Body of pancreas (tissue), 4 donors: ENCODE measurements around the gene BRK1.
"Not testable (repeated sequence)": the region's sequence is repeated elsewhere in the genome, so short reads cannot be mapped to it uniquely, and the experiment has no call there.

ENCODE experiments used
- POLR2A ChIP-seq, 3 donors: fragments of 450-650 bp; IDR thresholded peaks; one replicate each; pipeline ENCODE4 v1.6.1; 2016; ENCODE audit warnings: antibody characterized with exemption in 3 of 3, mild to moderate bottlenecking in 2 of 3
- TF ChIP-seq, protein P1 (sequence below), 7 experiments: fragments of 450-650 bp in 4 of 7; fragments of 200-600 bp in 3 of 7; sonication (generic) in 3 of 7; IDR thresholded peaks; one replicate each; pipeline ENCODE4 v1.5.1; 2016 to 2019; ENCODE audit warnings: antibody characterized with exemption in 7 of 7

DNA sequence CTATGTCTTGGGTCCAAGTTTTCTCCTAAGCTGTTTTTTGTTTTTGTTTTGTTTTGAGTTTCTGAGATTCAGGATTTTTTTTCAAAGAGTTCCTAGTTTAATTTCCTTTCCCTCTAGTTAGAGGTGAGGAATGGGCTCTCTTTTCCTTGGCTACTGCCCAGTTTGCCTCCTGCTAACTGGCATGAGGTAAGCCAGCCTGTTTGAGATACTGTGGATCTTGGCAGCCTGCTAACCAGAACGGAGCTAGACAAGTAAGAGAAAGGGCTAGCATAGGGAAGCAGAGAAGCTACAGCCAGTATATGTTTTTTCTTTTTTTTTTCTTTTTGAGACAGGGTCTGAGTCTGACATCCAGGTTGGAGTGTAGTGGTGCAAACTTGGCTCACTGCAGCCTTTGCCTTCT is 24.7 kb upstream of the BRK1 start:
- TF ChIP-seq, protein P1, sequence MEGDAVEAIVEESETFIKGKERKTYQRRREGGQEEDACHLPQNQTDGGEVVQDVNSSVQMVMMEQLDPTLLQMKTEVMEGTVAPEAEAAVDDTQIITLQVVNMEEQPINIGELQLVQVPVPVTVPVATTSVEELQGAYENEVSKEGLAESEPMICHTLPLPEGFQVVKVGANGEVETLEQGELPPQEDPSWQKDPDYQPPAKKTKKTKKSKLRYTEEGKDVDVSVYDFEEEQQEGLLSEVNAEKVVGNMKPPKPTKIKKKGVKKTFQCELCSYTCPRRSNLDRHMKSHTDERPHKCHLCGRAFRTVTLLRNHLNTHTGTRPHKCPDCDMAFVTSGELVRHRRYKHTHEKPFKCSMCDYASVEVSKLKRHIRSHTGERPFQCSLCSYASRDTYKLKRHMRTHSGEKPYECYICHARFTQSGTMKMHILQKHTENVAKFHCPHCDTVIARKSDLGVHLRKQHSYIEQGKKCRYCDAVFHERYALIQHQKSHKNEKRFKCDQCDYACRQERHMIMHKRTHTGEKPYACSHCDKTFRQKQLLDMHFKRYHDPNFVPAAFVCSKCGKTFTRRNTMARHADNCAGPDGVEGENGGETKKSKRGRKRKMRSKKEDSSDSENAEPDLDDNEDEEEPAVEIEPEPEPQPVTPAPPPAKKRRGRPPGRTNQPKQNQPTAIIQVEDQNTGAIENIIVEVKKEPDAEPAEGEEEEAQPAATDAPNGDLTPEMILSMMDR (IDR thresholded peaks at IDR 0.05): not testable (repeated sequence)
- TF ChIP-seq POLR2A (IDR thresholded peaks at IDR 0.05): not testable (repeated sequence)
